RPMI7951 (cell line): Measurements from ENCODE around the gene CELA2A. TPM values are rescaled to one million over a fixed set of nuclear protein-coding genes. Genes with fewer than 3 reads are reported as not detected.
"Not testable (repeated sequence)": the region's sequence is repeated elsewhere in the genome, so short reads cannot be mapped to it uniquely, and the experiment has no call there.

Experiments used
- DNase-seq: peaks from one replicate; pipeline ENCODE4 v3.0.0-alpha.2; 2012; ENCODE audit warnings: low read depth
- total RNA-seq: library from RNA; depleted of rRNA; stranded (reverse); fragments of >200 nt; shearing (Covaris generic); gene quantifications from 2 replicates; pipeline ENCODE4 v1.2.3, GENCODE V29; 2014

Gene CELA2A
- total RNA-seq, 1 experiment from 2014 or later, result not detected

GRCh38 chr1:15468145-15468544, 11.6 kb downstream of the CELA2A start:
- DNase-seq, result no peak

GRCh38 chr1:15469361-15469760, 12.8 kb downstream of the CELA2A start:
- no peak for DNase-seq

- DNase-seq, result not testable (repeated sequence)
These were observed 13.4 kb downstream of the CELA2A start for GRCh38 chr1:15469821-15470448.

DNA sequence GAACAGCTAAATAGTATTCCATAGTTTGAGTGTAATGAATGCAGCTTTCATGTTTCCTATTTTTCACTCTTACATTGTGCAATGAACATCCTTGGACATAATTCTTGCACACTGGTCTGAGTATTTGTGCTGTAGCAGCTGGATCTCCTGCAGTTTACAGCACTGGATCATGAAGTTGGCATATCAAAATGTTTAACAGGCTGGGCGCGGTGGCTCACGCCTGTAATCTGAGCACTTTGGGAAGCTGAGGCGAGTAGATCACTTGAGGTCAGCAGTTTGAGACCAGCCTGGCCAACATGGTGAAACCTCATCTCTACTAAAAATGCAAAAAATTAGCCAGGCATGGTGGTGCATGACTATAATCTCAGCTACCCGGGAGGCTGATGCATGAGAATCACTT, 14.5 kb downstream of the CELA2A start:
- DNase-seq, result not testable (repeated sequence)

GRCh38 chr1:15471723-15472122, 15.2 kb downstream of the CELA2A start:
- DNase-seq, result not testable (repeated sequence)

- no peak for DNase-seq
These were observed 16.1 kb downstream of the CELA2A start for GRCh38 chr1:15472587-15472986.

- no peak for DNase-seq
These were observed 19.3 kb downstream of the CELA2A start, which contains the start of gene CELA2B for GRCh38 chr1:15475752-15476314. TSS of gene CELA2B (plus strand) at chr1:15476104. CDS start at chr1:15476126, 22 bp downstream.

DNA sequence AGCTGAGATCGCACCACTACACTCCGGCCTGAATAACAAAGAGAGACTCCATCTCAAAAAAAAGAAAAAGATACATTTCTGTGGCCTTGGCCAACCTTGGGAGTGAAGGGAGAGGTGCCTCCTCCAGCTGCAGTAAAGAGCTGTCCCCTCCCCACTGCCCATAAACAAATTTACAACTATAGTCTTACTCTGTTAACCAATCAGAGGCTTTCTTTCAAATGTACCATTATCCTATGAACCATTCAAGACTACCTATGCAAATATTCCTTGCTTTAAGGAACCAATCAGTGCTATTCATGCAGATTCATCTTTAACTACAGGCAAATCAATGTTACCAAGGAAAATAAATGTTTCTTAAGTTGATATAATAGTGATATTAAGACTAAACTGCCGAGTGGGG, 20.4 kb downstream of the CELA2A start:
- no peak for DNase-seq

DNA sequence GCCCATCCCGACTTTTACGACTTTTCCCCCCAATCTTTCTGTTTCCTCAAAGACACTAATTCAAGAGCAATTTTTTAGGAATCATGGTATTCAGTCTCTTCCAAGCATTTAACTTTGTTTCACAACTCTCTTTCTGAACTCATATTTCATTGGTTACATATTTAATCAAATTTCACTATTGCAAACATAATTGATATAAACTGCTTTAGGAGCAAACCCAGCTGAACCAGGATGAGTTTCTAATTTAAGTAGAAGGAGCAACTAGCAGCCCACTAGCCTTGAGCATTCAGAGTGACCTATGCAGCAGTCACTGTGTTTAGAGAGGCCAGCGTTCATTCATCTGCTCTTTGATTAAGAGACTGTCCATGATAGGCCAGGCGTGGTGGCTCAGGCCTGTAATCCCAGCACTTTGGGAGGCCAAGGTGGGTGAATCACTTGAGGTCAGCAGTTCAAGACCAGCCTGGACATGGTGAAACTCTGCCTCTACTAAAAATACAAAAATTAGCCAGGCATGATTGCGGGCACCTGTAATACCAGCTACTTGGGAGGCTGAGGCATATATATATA, 21.2 kb downstream of the CELA2A start:
- no peak for DNase-seq

DNA sequence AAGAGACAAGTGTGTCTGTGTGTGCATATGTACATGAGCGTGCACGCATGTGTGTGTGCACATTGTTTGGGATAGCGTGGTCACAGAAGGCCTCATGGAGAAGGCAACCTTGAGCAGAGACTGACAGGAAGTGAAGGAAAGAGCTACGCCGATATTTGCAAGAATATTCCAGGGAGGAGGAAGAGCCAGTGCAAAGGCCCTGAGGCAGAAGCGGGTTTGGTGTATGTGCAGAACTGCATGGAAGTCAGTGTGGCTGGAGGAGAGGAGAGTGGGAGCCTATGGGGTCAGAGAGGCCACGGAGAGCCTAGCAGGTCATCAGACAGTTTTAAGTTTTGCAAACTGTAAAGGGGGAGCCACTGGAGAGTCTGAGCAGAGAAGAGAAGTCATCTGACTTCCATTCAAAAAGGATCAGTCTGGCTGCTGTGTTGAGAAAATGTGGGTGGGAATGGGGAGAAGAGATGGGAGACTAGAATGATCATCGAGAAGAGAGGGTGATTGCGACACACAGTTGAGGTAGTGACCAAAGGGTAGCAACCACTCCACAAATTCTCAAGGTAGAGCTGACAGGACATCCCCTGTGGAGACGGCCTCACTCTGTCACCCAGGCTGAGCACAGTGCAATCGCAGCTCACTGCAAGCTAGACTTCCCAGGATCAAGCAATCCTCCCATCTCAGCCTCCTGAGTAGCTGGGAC, 23.3 kb downstream of the CELA2A start:
- DNase-seq, result no peak

GRCh38 chr1:15482455-15482854, 25.9 kb downstream of the CELA2A start:
- not testable (repeated sequence) for DNase-seq

DNA sequence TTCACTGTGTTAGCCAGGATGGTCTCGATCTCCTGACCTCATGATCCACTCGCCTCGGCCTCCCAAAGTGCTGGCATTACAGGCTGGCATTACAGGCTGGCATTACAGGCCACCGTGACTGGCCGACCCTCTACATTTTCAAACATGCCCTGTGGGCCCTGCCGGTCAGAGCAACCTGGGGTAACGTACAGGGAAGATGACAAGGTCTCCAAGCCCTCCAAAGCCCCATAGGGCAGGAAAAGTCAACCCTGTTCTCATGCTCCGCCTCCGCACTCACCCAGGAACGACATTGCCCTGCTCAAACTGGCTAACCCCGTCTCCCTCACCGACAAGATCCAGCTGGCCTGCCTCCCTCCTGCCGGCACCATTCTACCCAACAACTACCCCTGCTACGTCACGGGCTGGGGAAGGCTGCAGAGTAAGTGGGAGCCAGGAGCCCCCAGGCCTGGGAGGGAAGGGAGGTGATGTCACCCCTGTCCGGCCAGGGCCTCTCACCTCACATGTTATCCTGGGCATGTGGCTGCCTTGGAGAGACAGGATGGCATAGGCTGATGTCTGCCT, 26.5 kb downstream of the CELA2A start:
- DNase-seq, result not testable (repeated sequence)

GRCh38 chr1:15483971-15484370, 27.4 kb downstream of the CELA2A start:
- DNase-seq, result no peak

- not testable (repeated sequence) for DNase-seq
These were observed 27.9 kb downstream of the CELA2A start for GRCh38 chr1:15484443-15484842.

DNA sequence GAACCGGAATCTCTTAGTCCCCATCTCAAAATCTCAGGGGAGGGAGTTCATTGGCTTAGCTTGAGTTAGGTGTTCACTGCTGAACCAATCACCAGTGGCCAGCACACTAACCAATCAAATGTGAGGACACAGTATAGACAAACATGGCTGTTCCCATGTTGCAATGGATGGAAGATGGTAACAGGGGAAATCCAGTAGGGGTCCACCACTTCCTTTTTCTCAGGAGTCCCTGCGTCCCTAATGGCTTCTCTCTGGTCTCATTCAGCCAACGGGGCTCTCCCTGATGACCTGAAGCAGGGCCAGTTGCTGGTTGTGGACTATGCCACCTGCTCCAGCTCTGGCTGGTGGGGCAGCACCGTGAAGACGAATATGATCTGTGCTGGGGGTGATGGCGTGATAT, 29.1 kb downstream of the CELA2A start:
- DNase-seq, result no peak

GRCh38 chr1:15486844-15487610, 30.5 kb downstream of the CELA2A start:
- not testable (repeated sequence) for DNase-seq

DNA sequence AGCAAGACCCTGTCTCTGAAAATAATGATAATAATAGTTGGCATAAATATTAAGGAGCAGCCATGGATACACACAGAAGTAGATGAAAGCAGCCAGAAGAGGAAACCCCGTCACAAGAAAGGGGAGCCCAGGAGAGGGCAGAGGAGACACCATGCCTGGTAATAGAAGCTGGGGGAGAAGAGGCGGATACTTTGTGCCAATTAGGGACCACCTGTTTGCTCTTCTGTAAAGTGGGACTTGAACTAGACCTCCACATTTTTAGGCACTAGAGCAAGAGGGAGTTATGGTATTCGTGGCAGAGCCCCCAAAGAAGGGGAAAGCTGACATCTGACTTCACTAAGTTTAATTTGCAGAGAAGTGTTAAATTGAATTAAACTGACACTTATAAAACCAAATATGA, 31.8 kb downstream of the CELA2A start:
- DNase-seq, result no peak

GRCh38 chr1:15489052-15489736, 32.7 kb downstream of the CELA2A start:
- no peak for DNase-seq

DNA sequence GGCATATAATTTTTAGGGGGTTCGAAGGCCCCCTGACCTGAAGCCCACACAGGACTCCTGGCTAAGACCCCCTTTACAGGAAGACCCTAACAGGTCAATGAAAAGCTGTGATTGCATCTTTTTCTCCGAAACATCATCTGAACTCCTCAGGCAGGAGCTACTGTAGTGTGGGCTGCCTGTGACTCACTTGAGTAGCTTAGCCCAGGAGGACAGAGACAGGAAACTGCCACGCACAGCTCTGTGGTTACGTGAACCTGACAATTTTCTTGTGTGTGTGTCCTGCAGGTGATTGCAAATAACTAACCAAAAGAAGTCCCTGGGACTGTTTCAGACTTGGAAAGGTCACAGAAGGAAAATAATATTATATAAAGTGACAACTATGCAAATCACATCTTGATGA, 34.5 kb downstream of the CELA2A start:
- not testable (repeated sequence) for DNase-seq

DNA sequence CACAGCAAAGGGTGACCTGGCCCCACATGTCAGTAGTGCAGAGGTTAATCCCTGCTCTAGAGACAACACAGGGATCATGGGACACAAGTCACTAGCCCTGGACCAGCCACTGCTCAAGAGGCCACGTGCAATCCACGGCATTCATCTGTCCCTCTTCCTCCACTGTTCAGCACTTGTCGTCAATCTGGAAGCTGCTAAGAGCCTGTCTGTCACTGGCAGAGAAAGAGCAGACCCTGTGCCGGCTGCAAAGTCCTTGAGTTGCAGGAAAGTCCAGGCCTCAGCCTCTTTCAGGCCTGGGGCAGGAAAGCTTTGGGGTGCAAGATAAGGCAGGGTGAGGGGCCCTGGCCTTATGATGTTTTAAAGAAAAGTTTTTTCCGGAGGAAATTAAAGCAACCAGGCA, 36.1 kb downstream of the CELA2A start:
- no peak for DNase-seq

DNA sequence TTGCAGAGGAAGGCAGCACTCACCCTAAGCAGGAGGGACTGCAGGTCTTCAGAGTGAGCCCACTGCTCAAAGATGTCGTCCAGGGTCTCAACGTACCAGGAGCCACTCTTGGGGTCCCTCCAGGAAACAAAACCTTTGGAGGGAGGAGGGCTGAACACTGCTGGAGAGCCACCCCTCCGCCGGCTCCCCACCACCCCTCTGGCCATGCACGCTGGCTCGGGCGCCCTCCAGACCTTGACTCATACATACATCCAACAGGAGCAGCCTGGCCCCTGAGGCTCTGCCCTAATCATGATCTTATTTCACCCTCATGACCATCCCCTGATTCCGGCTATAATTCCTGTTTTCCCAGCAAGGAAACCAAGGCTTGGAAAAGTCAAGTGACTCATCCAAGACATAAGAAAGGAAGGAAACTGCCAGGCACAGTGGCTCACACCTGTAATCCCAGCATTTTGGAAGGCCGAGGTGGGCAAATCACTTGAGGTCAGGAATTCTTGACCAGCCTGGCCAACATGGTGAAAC, 37.4 kb downstream of the CELA2A start:
- no peak for DNase-seq
